ENCODE results near the gene ELK1.

ELK1 gene

DNA sequence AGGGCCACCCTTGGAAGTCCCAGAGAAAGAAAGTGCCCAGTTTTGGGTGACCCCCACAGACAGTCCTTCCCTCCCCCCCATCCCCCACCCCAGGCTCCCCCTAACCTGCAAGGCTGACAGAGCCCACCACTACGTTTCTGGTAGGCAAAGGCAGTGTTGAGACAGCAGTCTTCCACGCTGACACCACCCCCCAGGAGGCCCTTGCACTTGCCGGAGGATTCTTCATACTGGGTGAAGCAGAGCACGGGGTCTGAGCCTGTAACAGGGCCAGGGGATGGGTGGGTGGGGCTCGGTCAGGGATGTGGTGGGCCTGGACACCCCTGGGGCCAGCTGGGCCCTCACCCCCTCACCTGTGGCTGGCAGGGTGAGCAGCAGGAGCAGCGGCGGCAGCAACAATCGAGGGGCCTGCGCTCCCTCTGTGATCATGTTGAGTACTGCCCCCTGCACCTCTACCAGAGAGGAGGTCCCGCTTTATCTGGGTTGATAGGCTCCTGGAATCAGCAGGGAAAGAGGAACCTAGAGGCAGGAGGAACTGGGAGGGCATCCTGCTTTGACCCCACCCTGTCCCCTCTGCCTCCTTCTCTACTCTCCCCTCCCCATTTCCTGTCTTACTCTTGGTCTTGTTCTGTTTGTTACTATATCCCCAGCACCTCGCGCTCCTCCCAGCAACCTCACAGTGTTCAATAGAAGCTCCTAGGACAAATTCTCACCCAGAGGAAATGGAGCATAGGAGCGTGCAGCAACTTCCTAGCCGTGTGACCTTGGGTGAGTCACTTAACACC lies 20.8 kb downstream of the ELK1 start, which contains the start of gene CFP:
Gene CFP (minus strand): TSS at position 512 of the 782 bp plus-strand sequence. CDS start 86 bp downstream, at position 426.
- H3K27me3 ChIP-seq (ENCODE audit: control insufficient read depth in 2 of 2, insufficient read depth in 2 of 2, low read length in 2 of 2), result no peaks in the 10 kb centered on the region
- no peaks in the 10 kb centered on the region for H3K4me1 ChIP-seq (ENCODE audit: control insufficient read depth in 2 of 2, insufficient read depth in 2 of 2, low read length in 2 of 2)
- H3K4me3 ChIP-seq (ENCODE audit: low read length in 2 of 2), result no peak within 1 kb of the TSS
- H3K9ac ChIP-seq (ENCODE audit: low read depth in 1 of 2, low read length in 2 of 2), result no peak within 1 kb of the TSS
- H3K36me3 ChIP-seq (ENCODE audit: control insufficient read depth in 2 of 2, insufficient read depth in 2 of 2, low read length in 2 of 2), result no peaks in the 10 kb centered on the region
- no peaks in the 10 kb centered on the region for H3K9me3 ChIP-seq (ENCODE audit: control insufficient read depth in 2 of 2, low read length in 2 of 2)
- no peak within 1 kb of the TSS for H3K27ac ChIP-seq (ENCODE audit: low read depth in 2 of 2, low read length in 2 of 2)

DNA sequence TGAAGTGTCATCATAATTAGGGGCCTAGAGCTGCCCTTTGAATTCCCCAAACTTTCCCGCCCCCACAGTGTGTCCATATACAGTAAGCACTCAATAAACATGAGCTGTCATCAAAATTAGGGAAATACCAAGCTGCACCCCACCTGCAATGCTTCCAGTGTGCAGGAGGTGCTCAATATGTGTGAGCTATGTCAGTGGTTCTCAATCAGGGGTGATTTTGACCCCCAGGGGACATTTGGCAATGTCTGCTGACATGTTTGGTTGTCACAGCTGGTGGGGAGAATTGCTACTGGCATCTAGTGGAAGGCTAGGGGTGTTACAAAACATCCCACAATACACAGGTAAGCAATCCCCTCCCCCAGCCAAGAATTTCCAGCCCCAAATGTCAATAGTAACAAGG lies 21.4 kb downstream of the ELK1 start:
- no peaks in the 10 kb centered on the region for H3K36me3 ChIP-seq (ENCODE audit: control insufficient read depth in 2 of 2, insufficient read depth in 2 of 2, low read length in 2 of 2)
- no peak overlapping the region for H3K27ac ChIP-seq (ENCODE audit: low read depth in 2 of 2, low read length in 2 of 2)
- H3K9me3 ChIP-seq (ENCODE audit: control insufficient read depth in 2 of 2, low read length in 2 of 2), result no peaks in the 10 kb centered on the region
- no peak overlapping the region for H3K4me3 ChIP-seq (ENCODE audit: low read length in 2 of 2)
- H3K27me3 ChIP-seq (ENCODE audit: control insufficient read depth in 2 of 2, insufficient read depth in 2 of 2, low read length in 2 of 2), result no peaks in the 10 kb centered on the region
- H3K9ac ChIP-seq (ENCODE audit: low read depth in 1 of 2, low read length in 2 of 2), result no peak overlapping the region
- no peaks in the 10 kb centered on the region for H3K4me1 ChIP-seq (ENCODE audit: control insufficient read depth in 2 of 2, insufficient read depth in 2 of 2, low read length in 2 of 2)

DNA sequence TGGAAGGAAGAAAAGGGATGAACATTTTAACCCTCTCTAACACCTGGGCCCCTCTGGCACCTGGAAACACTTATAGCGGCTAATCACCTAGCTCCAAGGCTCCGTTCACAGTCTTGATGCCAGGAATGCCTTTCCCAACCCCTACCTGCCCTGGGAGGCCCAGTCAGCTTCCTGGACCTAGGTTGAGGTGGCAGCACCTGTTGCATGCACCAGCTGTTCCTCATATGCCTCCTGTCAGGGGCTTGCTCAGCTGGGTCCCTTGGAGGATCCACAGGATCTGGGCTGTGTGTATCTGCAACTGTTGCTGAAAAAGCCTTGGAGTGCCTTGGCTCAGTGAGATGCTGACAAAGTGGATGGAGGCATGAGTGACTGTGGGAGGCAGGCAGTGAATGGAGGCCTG lies 25.0 kb downstream of the ELK1 start:
- no peaks in the 10 kb centered on the region for H3K9me3 ChIP-seq (ENCODE audit: control insufficient read depth in 2 of 2, low read length in 2 of 2)
- no peaks in the 10 kb centered on the region for H3K36me3 ChIP-seq (ENCODE audit: control insufficient read depth in 2 of 2, insufficient read depth in 2 of 2, low read length in 2 of 2)
- no peak overlapping the region for H3K27ac ChIP-seq (ENCODE audit: low read depth in 2 of 2, low read length in 2 of 2)
- H3K4me1 ChIP-seq (ENCODE audit: control insufficient read depth in 2 of 2, insufficient read depth in 2 of 2, low read length in 2 of 2), result no peaks in the 10 kb centered on the region
- no peak overlapping the region for H3K4me3 ChIP-seq (ENCODE audit: low read length in 2 of 2)
- no peak overlapping the region for H3K9ac ChIP-seq (ENCODE audit: low read depth in 1 of 2, low read length in 2 of 2)
- H3K27me3 ChIP-seq (ENCODE audit: control insufficient read depth in 2 of 2, insufficient read depth in 2 of 2, low read length in 2 of 2), result peaks cover 0 to 6% of the 10 kb centered on the region in 2 donors

DNA sequence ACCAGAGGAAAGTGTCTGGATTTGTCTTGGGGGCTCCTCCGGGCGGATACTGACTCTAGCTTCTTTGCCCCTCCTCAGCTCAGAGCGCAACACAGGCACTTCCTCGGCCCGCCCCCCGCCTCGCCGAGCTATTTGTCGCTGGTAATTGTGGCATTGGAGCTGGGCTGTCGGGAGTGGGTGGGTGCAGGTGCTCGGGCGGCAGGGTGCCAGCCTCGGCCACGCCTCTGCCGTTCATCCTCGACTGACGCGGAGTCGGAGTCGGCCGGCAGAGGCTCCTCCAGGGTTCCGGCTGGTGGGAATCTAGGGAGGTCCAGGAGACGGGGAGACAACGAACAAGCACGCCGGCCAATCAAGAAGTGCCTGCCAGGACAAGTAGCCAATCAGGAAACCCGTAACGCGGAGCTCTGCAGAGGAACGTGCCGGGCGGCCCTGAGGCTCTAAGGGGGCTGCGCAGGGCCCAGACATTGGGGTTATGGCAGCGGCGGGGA lies 26.8 kb downstream of the ELK1 start:
- H3K36me3 ChIP-seq (ENCODE audit: control insufficient read depth in 2 of 2, insufficient read depth in 2 of 2, low read length in 2 of 2), result no peaks in the 10 kb centered on the region
- H3K9ac ChIP-seq (ENCODE audit: low read depth in 1 of 2, low read length in 2 of 2), result no peak overlapping the region
- no peak overlapping the region for H3K4me3 ChIP-seq (ENCODE audit: low read length in 2 of 2)
- H3K4me1 ChIP-seq (ENCODE audit: control insufficient read depth in 2 of 2, insufficient read depth in 2 of 2, low read length in 2 of 2), result no peaks in the 10 kb centered on the region
- peaks cover 0 to 6% of the 10 kb centered on the region in 2 donors for H3K27me3 ChIP-seq (ENCODE audit: control insufficient read depth in 2 of 2, insufficient read depth in 2 of 2, low read length in 2 of 2)
- H3K27ac ChIP-seq (ENCODE audit: low read depth in 2 of 2, low read length in 2 of 2), result no peak overlapping the region
- H3K9me3 ChIP-seq (ENCODE audit: control insufficient read depth in 2 of 2, low read length in 2 of 2), result no peaks in the 10 kb centered on the region

DNA sequence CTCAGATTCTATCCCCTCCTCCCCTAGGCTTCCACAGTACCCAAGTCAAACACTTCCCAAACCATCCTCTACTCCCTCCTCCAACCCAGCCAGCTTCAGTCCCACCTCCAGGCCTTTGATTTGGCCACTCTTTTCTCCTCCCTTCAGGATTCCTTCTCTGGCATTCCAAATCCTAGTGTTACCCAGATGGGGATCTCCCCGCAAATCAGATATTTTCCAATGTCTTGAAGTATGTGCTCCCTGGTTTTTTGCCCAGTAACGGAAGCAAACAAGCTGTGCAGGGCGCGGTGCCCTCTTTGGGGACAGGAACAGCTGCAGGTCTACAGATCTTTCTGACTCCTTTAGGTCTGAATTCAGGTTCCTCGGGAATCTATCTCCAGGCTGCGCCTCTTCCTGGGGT lies 28.5 kb downstream of the ELK1 start:
- Histone ChIP-seq H3K9me3 (ENCODE audit: control insufficient read depth in 2 of 2, low read length in 2 of 2) (no peaks in the 10 kb centered on the region), H3K27me3 (ENCODE audit: control insufficient read depth in 2 of 2, insufficient read depth in 2 of 2, low read length in 2 of 2) (peaks cover 5 to 7% of the 10 kb centered on the region in 2 donors), H3K36me3 (ENCODE audit: control insufficient read depth in 2 of 2, insufficient read depth in 2 of 2, low read length in 2 of 2) (no peaks in the 10 kb centered on the region), H3K9ac (ENCODE audit: low read depth in 1 of 2, low read length in 2 of 2) (no peak overlapping the region), H3K4me3 (ENCODE audit: low read length in 2 of 2) (no peak overlapping the region), H3K27ac (ENCODE audit: low read depth in 2 of 2, low read length in 2 of 2) (no peak overlapping the region), H3K4me1 (ENCODE audit: control insufficient read depth in 2 of 2, insufficient read depth in 2 of 2, low read length in 2 of 2) (no peaks in the 10 kb centered on the region)

DNA sequence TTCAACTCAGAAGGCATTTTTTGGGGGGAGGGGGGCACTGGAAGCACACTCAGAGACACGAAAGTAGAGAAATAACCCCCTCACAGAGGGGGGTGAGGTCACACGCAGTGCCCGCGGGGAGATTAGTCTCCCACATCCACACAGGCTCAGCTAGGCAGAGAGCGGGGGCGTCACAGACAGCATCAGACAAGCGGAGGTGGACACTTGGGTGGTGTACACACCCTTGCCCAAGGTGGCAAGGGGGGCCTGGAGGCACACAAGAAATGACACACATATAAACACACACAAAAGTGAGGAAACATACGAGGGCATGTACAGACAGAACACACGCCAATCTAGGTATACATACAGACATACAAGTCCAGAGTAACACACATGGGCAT lies 30.1 kb downstream of the ELK1 start:
- H3K27me3 ChIP-seq (ENCODE audit: control insufficient read depth in 2 of 2, insufficient read depth in 2 of 2, low read length in 2 of 2), result peaks cover 7 to 10% of the 10 kb centered on the region in 2 donors
- H3K27ac ChIP-seq (ENCODE audit: low read depth in 2 of 2, low read length in 2 of 2), result no peak overlapping the region
- H3K9ac ChIP-seq (ENCODE audit: low read depth in 1 of 2, low read length in 2 of 2), result no peak overlapping the region
- H3K4me3 ChIP-seq (ENCODE audit: low read length in 2 of 2), result no peak overlapping the region
- no peaks in the 10 kb centered on the region for H3K4me1 ChIP-seq (ENCODE audit: control insufficient read depth in 2 of 2, insufficient read depth in 2 of 2, low read length in 2 of 2)
- no peaks in the 10 kb centered on the region for H3K36me3 ChIP-seq (ENCODE audit: control insufficient read depth in 2 of 2, insufficient read depth in 2 of 2, low read length in 2 of 2)
- H3K9me3 ChIP-seq (ENCODE audit: control insufficient read depth in 2 of 2, low read length in 2 of 2), result no peaks in the 10 kb centered on the region

DNA sequence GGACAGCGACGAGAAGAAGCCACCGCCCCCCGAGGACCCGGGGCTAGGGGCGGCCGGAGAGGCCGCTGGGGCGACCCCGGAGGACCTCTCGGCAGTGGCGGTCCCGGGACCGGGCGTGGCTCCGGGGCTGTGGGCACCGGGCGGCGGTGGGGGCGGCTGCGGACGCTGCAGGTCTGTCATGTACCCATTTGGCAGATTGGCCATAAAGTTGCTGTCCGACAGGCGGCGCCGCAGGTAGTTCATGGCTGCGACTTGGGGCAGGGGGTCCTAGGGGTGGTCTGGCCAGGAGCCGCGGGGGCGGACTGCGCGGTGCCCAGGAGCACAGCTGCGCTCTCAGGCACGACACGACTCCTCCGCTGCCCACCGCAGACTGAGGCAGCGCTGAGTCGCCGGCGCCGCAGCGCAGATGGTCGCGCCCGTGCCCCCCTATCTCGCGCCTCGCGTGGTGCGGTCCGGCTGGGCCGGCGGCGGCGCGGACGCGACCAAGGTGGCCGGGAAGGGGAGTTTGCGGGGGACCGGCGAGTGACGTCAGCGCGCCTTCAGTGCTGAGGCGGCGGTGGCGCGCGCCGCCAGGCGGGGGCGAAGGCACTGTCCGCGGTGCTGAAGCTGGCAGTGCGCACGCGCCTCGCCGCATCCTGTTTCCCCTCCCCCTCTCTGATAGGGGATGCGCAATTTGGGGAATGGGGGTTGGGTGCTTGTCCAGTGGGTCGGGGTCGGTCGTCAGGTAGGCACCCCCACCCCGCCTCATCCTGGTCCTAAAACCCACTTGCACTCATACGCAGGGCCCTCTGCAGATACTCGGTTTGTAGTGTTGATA lies 30.7 kb downstream of the ELK1 start, which contains the start of gene SYN1:
Gene SYN1 (minus strand): TSS at position 372 of the 817 bp plus-strand sequence. CDS start 129 bp downstream, at position 243.
- Histone ChIP-seq H3K4me1 (ENCODE audit: control insufficient read depth in 2 of 2, insufficient read depth in 2 of 2, low read length in 2 of 2) (no peaks in the 10 kb centered on the region), H3K27me3 (ENCODE audit: control insufficient read depth in 2 of 2, insufficient read depth in 2 of 2, low read length in 2 of 2) (peaks cover 7 to 10% of the 10 kb centered on the region in 2 donors)

DNA sequence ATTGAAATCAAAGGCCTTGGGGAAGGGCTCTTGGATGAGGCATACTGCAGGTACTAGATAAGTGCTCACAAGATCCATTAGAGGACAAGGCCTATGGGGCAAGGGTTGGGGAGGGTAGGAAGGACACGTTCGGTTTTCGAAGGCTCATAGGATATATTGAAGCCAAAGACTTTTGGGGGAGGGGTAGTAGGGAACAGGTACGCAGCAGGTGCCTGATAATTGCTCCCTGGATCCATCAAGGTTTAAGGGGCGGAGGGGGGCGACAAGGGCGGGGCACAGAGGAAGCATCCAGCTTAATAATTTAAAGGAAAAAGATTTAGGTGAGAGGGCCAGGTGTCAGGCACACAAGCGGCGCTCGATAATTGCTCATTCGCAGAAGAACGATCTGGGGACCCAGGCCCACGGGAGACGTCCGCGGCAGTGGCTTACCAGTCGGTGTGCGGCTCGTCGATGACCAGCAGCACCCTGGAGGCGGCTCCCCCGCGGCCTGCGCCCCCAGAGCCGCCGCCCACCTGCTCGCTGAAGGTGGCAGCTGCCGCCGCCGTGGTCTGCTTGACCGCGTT lies 31.4 kb downstream of the ELK1 start:
- H3K27me3 ChIP-seq (ENCODE audit: control insufficient read depth in 2 of 2, insufficient read depth in 2 of 2, low read length in 2 of 2), result peaks cover 7 to 15% of the 10 kb centered on the region in 2 donors
- H3K4me3 ChIP-seq (ENCODE audit: low read length in 2 of 2), result no peak overlapping the region
- no peak overlapping the region for H3K27ac ChIP-seq (ENCODE audit: low read depth in 2 of 2, low read length in 2 of 2)
- H3K9me3 ChIP-seq (ENCODE audit: control insufficient read depth in 2 of 2, low read length in 2 of 2), result no peaks in the 10 kb centered on the region
- H3K9ac ChIP-seq (ENCODE audit: low read depth in 1 of 2, low read length in 2 of 2), result no peak overlapping the region
- no peaks in the 10 kb centered on the region for H3K36me3 ChIP-seq (ENCODE audit: control insufficient read depth in 2 of 2, insufficient read depth in 2 of 2, low read length in 2 of 2)
- no peaks in the 10 kb centered on the region for H3K4me1 ChIP-seq (ENCODE audit: control insufficient read depth in 2 of 2, insufficient read depth in 2 of 2, low read length in 2 of 2)

More for the DNA sequence above, 30.7 kb downstream of the ELK1 start, which contains the start of gene SYN1:
- H3K9ac ChIP-seq (ENCODE audit: low read depth in 1 of 2, low read length in 2 of 2), result no peak within 1 kb of the TSS
- H3K27ac ChIP-seq (ENCODE audit: low read depth in 2 of 2, low read length in 2 of 2), result no peak within 1 kb of the TSS
- no peaks in the 10 kb centered on the region for H3K9me3 ChIP-seq (ENCODE audit: control insufficient read depth in 2 of 2, low read length in 2 of 2)
- H3K36me3 ChIP-seq (ENCODE audit: control insufficient read depth in 2 of 2, insufficient read depth in 2 of 2, low read length in 2 of 2), result no peaks in the 10 kb centered on the region
- no peak within 1 kb of the TSS for H3K4me3 ChIP-seq (ENCODE audit: low read length in 2 of 2)

DNA sequence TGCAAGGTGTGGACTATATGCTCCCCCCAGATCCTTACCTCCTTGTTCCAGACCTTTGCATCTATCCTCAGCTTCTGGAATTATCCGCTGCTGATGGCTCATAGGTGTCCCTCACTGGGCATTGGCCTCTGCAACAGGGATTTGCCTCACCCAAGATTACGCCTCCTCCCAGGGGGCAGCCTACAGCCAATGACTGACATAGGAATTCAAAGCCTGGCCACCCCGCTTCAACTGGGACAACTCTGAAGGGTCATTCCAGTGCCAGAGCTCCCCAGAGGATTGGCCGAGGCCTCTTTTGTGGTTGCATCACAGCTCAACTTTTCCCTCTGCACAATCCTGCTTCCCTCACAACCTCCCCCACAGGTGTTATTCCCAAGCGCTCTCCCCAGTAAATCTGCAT lies 35.7 kb downstream of the ELK1 start:
- peaks cover 9 to 14% of the 10 kb centered on the region in 2 donors for H3K27me3 ChIP-seq (ENCODE audit: control insufficient read depth in 2 of 2, insufficient read depth in 2 of 2, low read length in 2 of 2)
- no peaks in the 10 kb centered on the region for H3K9me3 ChIP-seq (ENCODE audit: control insufficient read depth in 2 of 2, low read length in 2 of 2)
- no peak overlapping the region for H3K9ac ChIP-seq (ENCODE audit: low read depth in 1 of 2, low read length in 2 of 2)
- no peak overlapping the region for H3K27ac ChIP-seq (ENCODE audit: low read depth in 2 of 2, low read length in 2 of 2)
- H3K4me1 ChIP-seq (ENCODE audit: control insufficient read depth in 2 of 2, insufficient read depth in 2 of 2, low read length in 2 of 2), result no peaks in the 10 kb centered on the region
- no peaks in the 10 kb centered on the region for H3K36me3 ChIP-seq (ENCODE audit: control insufficient read depth in 2 of 2, insufficient read depth in 2 of 2, low read length in 2 of 2)
- H3K4me3 ChIP-seq (ENCODE audit: low read length in 2 of 2), result no peak overlapping the region

DNA sequence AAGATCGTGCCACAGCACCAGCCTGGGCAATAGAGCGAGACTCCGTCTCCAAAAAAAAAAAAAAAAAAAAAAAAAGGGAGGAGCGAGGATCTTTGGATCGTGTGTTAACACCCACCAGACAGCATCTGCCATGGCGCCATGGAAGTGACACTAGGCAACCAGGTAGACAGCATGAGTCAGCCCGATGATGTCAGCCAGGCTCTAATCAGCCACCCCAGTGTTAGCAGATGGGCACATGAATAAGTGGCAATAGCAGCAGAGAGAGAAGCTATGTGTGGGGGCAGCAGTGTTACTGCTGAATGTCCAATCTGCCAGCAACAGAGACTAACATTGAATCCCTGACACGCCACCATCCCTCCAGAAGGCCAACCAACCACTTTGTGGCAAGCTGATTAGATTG lies 37.3 kb downstream of the ELK1 start:
- Histone ChIP-seq H3K4me3 (ENCODE audit: low read length in 2 of 2) (no peak overlapping the region), H3K27me3 (ENCODE audit: control insufficient read depth in 2 of 2, insufficient read depth in 2 of 2, low read length in 2 of 2) (peaks cover 7 to 14% of the 10 kb centered on the region in 2 donors), H3K9me3 (ENCODE audit: control insufficient read depth in 2 of 2, low read length in 2 of 2) (no peaks in the 10 kb centered on the region), H3K9ac (ENCODE audit: low read depth in 1 of 2, low read length in 2 of 2) (no peak overlapping the region), H3K27ac (ENCODE audit: low read depth in 2 of 2, low read length in 2 of 2) (no peak overlapping the region), H3K4me1 (ENCODE audit: control insufficient read depth in 2 of 2, insufficient read depth in 2 of 2, low read length in 2 of 2) (no peaks in the 10 kb centered on the region), H3K36me3 (ENCODE audit: control insufficient read depth in 2 of 2, insufficient read depth in 2 of 2, low read length in 2 of 2) (no peaks in the 10 kb centered on the region)
